Non-pigmented ciliary epithelial cell (primary cell): ENCODE data around the gene DDX25.
"Not testable (repeated sequence)": the region's sequence is repeated elsewhere in the genome, so short reads cannot be mapped to it uniquely, and the experiment has no call there.

Experiments
- DNase-seq: peaks from one replicate; pipeline ENCODE4 v3.0.0-alpha.2; 2010; ENCODE audit warnings: low read depth

Gene DDX25

DNA sequence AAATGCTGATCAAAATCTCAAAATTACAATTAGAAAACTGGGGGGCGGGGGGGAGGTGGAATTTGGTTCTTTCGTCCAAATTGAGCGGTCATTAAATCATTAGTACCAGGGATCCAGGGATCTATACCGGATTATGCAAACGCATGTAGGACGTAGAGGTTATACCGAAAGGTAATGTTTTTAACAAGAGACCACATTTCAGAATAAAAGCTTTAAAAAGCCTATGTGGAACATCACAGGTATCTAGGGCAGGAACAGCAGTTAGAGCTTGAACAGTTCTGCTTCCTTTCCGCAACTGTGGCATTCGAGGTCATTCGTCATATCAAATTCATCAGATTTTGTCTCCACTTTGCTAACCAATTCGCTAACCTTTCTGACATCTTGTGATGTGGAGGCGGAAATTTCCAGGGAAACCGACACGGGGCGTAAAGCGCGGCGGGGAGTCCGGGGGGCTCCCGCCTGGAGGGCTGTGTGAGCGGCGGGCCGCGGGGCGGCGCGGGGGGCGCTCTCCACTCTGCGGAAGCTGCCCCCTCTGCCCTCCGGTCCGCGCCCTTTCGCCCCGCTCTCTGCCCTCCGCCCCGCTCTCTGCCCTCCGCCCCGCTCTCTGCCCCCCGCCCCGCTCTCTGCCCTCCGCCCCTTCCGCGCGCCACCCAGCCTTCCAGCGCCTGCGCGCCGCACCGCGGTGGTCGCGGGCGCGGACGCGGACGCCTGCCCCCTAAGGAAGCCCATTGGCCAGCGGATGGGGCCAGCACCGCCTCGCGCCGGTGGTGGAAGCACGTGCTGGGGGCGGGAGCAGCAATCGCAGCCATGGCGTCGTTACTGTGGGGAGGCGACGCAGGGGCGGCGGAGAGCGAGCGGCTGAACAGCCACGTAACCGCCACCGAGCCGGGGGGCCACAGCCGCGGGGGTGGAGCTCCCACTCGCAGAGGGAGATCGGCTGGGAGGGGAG is at the start of gene DDX25:
TSS of gene DDX25 (plus strand) at position 798 of the 949 bp plus-strand sequence. CDS start at position 808, 10 bp downstream.
- DNase-seq = no peak

DNA sequence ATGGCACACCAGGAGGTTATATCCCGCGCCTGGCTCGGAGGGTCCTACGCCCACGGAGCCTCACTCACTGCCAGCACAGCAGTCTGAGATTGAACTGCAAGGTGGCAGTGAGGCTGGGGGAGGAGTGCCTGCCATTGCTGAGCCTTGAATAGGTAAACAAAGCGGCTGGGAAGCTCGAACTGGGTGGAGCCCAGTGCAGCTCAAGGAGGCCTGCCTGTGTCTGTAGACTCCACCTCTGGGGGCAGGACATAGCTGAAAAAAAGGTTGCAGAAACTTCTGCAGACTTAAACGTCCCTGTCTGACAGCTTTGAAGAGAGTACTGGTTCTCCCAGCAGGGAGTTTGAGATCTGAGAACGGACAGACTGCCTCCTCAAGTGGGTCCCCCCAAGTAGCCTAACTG is 46.6 kb upstream of the DDX25 start:
- DNase-seq = not testable (repeated sequence)

DNA sequence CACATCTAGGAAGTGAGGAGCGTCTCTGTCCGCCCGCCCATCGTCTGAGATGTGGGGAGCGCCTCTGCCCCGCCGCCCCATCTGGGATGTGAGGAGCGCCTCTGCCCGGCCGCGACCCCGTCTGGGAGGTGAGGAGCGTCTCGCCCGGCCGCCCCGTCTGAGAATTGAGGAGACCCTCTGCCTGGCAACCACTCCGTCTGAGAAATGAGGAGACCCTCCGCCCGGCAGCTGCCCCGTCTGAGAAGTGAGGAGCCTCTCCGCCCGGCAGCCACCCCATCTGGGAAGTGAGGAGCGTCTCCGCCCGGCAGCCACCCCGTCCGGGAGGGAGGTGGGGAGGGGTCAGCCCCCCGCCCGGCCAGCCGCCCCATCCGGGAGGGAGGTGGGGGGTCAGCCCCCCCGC is 41.5 kb upstream of the DDX25 start:
- DNase-seq = not testable (repeated sequence)

GRCh38 chr11:125865354-125865753 is 39.0 kb upstream of the DDX25 start:
- not testable (repeated sequence) for DNase-seq

DNA sequence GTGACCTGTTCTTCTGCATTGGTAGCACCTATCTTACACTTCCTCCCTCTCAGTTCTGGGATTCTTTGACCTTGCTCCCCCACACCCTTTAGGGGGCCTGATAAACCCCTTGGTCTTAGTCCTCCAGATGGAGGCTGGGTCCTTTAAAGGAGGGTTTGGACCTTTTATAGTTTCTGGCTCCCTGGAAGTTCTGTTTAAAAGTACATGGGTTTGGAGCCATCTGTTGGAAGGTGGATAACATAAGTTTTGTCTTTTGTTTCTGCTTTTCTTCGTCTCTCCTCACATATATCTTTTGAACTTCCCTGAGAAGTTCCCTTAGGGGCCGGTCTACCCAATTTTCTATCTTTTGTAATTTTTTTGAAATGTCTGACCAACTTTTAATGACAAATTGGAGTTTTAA is 34.8 kb upstream of the DDX25 start:
- no peak for DNase-seq

GRCh38 chr11:125871391-125872137 is 32.7 kb upstream of the DDX25 start:
- no peak for DNase-seq

- DNase-seq = no peak
Measured at GRCh38 chr11:125872138-125872491, 32.2 kb upstream of the DDX25 start.

DNA sequence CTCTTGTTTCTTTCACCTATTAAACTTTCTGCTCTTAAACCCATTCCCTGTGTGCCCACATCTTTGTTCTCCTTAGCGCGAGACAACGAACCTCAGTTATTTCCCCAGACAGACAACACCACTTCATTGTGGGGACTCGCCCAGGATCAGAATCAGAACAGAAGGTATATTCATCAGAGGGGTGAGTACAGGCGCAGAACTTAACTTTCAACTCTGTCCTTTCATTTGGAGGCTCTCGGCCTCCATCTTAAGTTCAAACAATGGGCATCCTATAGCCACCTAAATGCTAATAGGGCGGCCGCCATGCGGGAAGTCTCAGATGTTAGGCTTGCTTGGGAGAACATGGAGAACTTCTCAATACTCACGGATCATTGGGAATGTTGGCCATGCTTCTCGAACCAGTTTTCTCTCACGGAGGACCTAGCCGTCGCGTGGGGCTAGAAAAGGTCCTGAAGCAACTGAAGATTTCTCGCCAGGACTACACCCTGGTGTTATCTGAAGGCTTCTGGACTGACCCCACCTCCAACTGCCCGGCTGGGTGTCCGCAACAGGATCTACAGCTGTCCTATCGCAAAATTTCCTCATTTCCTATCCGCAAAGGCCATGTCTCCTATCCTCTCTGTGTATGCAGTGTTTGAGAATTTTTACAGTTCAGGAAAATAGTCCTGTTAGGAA is 30.3 kb upstream of the DDX25 start:
- DNase-seq = no peak

- no peak for DNase-seq
Measured at GRCh38 chr11:125874556-125875124, 29.7 kb upstream of the DDX25 start.

DNA sequence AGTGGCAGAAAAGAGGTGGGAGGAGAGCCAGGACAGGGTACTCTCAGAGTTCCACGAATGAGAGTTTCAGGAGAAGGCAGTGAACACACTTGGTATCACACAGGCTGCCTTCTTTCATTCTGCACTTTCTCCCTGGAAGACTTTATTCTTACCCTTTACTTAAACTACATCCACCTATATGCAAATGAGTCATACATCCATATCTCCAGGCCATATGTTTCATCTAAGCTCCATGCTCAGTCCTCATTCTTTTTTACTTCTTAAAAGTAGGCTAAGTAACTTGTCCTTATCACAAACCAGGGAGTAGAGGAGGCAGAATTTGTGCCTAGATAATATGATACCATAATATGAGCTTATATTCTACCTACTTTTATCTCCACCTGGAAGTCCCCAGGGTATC is 23.0 kb upstream of the DDX25 start:
- no peak for DNase-seq

GRCh38 chr11:125883375-125883774 is 20.9 kb upstream of the DDX25 start:
- no peak for DNase-seq

- no peak for DNase-seq
Measured at GRCh38 chr11:125886997-125887372, 17.3 kb upstream of the DDX25 start.

DNA sequence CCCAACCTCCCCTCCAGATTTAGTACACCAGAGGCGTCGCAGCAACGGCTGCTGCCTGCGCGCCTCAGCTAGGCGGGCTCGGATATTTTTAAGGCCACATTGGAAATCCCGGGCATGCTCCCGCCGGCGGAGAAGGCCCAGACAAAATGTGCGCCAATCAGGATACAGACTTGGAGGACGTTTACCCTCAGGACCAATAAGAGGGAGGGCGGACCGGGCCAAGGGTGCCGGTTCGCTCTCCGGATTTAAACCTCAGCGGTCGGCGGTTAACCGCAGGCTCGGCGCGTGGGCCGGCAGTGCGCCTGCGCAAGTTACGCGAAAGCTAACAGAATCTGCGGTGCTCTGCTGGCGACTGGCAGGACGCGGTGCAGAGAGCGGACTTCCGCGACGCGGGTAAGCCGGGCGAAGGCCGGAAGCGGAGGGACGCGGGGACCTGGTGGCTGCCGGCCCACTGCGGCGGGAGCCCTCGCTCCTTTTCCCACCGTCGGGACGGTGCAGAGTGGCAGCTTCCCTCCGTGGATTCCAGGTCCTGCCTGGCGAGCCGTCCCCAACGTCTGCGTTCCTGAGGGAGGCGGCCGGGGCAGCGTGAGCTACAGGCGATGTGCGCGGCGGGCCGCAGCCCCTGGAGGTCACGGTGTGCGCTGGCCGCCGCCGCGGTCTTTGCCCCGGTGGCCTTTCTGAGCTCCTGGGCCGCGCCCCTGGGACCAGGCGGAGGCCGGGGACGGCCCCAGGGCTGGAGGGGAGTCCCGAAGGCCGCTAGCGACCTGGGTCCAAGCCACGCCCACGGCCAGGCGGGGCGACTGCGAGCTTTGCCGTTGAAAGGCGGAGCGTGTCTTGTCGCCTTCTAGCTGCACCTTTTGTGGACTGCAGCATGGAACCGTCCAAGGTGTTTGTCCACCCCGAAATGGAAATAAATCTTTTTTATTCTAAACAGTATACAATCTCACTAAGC is 16.7 kb upstream of the DDX25 start, which contains the start of gene HYLS1:
TSS of gene HYLS1 (plus strand) at position 296 of the 952 bp plus-strand sequence. CDS start 11,701 bp downstream, outside the sequence.
- peak; percentile 85 for DNase-seq

GRCh38 chr11:125890447-125891100 is 13.7 kb upstream of the DDX25 start:
- no peak for DNase-seq

DNA sequence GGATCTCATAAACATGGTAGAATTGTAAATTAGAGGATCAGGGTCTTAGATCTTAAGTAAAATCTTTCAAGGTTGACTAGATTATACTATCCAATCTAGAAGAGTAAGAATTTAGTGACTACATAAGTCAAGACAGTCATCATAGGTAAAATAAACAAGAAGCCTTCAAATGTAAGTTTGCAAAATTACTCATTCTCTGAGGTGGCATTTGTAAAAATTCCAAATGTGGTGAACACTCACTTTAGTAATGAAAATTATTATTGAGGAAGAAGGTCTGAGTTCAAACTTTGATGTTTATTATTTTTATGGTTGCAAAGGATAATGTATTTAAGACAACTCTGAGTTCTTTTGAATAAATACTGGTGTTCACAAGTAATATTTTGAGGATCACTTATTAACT is 12.2 kb upstream of the DDX25 start:
- DNase-seq = no peak

DNA sequence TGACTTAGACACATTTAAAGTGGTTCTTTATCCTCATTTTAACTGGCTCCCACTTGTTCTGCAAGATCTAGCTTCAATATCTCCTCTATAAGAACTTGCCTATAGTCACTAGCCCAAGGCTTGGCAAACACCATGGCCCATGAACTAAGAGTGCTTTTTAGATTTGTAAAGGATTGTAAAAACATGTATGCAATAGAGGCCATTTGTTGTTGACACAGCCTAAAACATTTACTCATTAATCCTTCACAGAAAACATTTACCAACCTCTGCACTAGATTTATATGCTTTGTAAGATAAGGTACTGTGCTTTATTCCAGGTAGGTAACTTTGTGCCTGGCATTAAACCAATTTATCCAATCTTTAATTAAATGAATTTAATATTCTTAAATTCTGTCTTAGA is 11.3 kb upstream of the DDX25 start:
- DNase-seq = no peak

DNA sequence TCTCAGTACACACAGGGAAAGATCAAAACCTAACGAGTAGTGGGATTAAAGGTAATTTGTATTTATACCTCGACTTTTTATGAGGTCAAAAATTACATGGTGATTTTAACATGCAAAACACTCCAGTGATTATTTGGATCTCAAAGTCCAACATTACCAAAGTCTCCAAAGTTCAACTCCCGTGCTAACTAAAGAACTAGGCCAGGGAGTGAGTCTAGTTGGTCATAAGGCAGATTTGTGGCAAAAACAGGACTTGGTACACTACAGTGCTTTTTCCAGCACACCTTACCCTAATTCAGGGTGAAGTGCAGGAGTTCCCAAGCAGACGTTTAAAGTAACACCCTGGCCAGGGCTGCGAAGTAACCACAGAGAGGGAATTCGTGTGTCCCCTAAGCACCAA is 2.4 kb upstream of the DDX25 start:
- no peak for DNase-seq

- no peak for DNase-seq
Measured at GRCh38 chr11:125902277-125902926, 1.9 kb upstream of the DDX25 start.

DNA sequence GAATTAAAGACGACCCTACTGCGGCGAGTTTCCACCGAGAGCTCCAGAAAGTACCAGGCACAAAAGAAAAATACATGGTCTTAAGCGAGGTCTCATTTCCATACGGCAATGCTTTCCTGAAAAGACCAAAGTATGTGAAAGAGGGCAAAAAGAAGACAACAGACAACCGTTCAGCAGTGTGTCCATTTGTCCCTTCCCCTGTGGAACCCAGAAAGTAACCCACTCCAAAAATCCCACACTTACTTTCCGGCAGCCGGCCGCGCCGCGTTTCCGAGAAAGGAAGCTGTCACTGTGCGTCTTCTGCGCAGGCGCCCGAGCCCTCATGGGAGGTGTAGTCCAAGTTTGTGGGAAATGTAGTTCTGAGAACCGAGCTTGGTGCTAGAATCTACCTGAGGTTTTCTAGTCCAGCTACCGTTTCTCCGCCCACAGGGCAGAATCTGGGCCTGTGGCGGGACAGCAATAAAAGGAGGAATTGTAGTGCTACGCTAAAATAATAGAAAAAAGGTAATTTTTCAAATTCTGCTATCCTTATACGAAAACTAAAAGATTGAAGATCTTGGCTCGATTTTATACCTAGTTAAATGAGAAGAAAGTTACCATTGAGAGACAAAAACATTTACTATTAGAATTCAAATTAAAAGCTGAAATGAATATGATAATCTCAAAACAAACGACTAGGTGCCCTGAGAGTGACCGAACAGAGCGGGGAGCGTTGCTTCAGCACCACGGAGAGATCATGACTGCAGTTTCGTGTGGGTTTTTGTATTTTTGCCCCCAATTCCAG is 1.2 kb upstream of the DDX25 start, which contains the start of gene PUS3:
TSS of gene PUS3 (minus strand) at position 280 of the 784 bp plus-strand sequence. CDS start 6,922 bp downstream, outside the sequence.
- no peak for DNase-seq
